ENCODE measurements around the gene TNRC18. TPM values are rescaled to one million over a fixed set of nuclear protein-coding genes. Genes with fewer than 3 reads are reported as not detected.
A peak's percentile ranks its signal among the peaks of the same experiment; 100 is the strongest.

Gene TNRC18
- total RNA-seq, 4 donors from 2014 or later, result 112 to 325 (median 211) TPM

GRCh38 chr7:5404421-5404826, 19.2 kb downstream of the TNRC18 start:
- H3K36me3 ChIP-seq, result peaks cover 0 to 8% (median 0%) of the 10 kb centered on the region in 3 donors
- TF ChIP-seq CTCF (IDR thresholded peaks at IDR 0.05), result no peak
- TF ChIP-seq POLR2A (IDR thresholded peaks at IDR 0.05), result no peak
- peak overlapping the region in 1 of 4 donors; percentile 3 for H3K27ac ChIP-seq
- DNase-seq, result no peak
- peaks cover 0 to 36% (median 0%) of the 10 kb centered on the region in 4 donors for H3K4me1 ChIP-seq
- H3K27me3 ChIP-seq, result no peaks in the 10 kb centered on the region
- H3K4me3 ChIP-seq, result no peak overlapping the region
- H3K9me3 ChIP-seq, result no peaks in the 10 kb centered on the region

- Histone ChIP-seq H3K4me3 (no peak overlapping the region), H3K36me3 (peaks cover 0 to 8% (median 0%) of the 10 kb centered on the region in 3 donors), H3K4me1 (peaks cover 0 to 38% (median 0%) of the 10 kb centered on the region in 4 donors), H3K9me3 (no peaks in the 10 kb centered on the region), H3K27ac (no peak overlapping the region), H3K27me3 (no peaks in the 10 kb centered on the region)
- no peak for DNase-seq
- TF ChIP-seq CTCF (IDR thresholded peaks at IDR 0.05), result no peak
- TF ChIP-seq POLR2A (IDR thresholded peaks at IDR 0.05), result no peak
Observed at GRCh38 chr7:5403442-5403841, 20.2 kb downstream of the TNRC18 start.

GRCh38 chr7:5397736-5398135, 25.9 kb downstream of the TNRC18 start:
- H3K27me3 ChIP-seq, result no peaks in the 10 kb centered on the region
- peaks cover 0 to 18% (median 0%) of the 10 kb centered on the region in 3 donors for H3K36me3 ChIP-seq
- H3K4me3 ChIP-seq, result peak overlapping the region; percentile 43 to 65 (median 58)
- H3K27ac ChIP-seq, result peak overlapping the region; percentile 70 to 91 (median 87)
- TF ChIP-seq POLR2A (IDR thresholded peaks at IDR 0.05) (no peak), CTCF (IDR thresholded peaks at IDR 0.05) (no peak)
- DNase-seq, result no peak
- peaks cover 0 to 49% (median 8%) of the 10 kb centered on the region in 4 donors for H3K4me1 ChIP-seq
- H3K9me3 ChIP-seq, result no peaks in the 10 kb centered on the region

- peak overlapping the region; percentile 43 to 65 (median 58) for H3K4me3 ChIP-seq
- H3K36me3 ChIP-seq, result peaks cover 0 to 22% (median 0%) of the 10 kb centered on the region in 3 donors
- H3K27ac ChIP-seq, result peak overlapping the region; percentile 70 to 91 (median 87)
- H3K4me1 ChIP-seq, result peaks cover 0 to 49% (median 8%) of the 10 kb centered on the region in 4 donors
- no peaks in the 10 kb centered on the region for H3K9me3 ChIP-seq
- H3K27me3 ChIP-seq, result no peaks in the 10 kb centered on the region
- TF ChIP-seq CTCF (IDR thresholded peaks at IDR 0.05) (peak in 1 of 6 experiments; percentile 2), POLR2A (IDR thresholded peaks at IDR 0.05) (peak in 1 of 2 donors; percentile 53)
- peak; percentile 84 to 96 (median 87) for DNase-seq
Observed at GRCh38 chr7:5396999-5397663, 26.5 kb downstream of the TNRC18 start.

- Histone ChIP-seq H3K4me3 (peak overlapping the region; percentile 43 to 65 (median 58)), H3K4me1 (peaks cover 0 to 49% (median 8%) of the 10 kb centered on the region in 4 donors), H3K27ac (peak overlapping the region; percentile 70 to 91 (median 87)), H3K27me3 (no peaks in the 10 kb centered on the region), H3K36me3 (peaks cover 0 to 27% (median 0%) of the 10 kb centered on the region in 3 donors), H3K9me3 (no peaks in the 10 kb centered on the region)
- TF ChIP-seq POLR2A (IDR thresholded peaks at IDR 0.05) (no peak), CTCF (IDR thresholded peaks at IDR 0.05) (peak in 4 of 6 experiments; percentile 3 to 43 (median 22))
- DNase-seq, result peak in 2 of 3 donors; percentile 58 to 73
Observed at GRCh38 chr7:5396542-5396941, 27.1 kb downstream of the TNRC18 start.

All from Peyer's patch (tissue), 4 donors.